Hippocampal formation (tissue), 2 donors: Measurements from ENCODE around the gene BCKDK.
A peak's percentile ranks its signal among the peaks of the same experiment; 100 is the strongest.

Experiments used
- DNase-seq, 2 donors: peaks; one replicate each; lab custom pipeline; 2025; lab: John Stamatoyannopoulos, UW

Gene BCKDK

DNA sequence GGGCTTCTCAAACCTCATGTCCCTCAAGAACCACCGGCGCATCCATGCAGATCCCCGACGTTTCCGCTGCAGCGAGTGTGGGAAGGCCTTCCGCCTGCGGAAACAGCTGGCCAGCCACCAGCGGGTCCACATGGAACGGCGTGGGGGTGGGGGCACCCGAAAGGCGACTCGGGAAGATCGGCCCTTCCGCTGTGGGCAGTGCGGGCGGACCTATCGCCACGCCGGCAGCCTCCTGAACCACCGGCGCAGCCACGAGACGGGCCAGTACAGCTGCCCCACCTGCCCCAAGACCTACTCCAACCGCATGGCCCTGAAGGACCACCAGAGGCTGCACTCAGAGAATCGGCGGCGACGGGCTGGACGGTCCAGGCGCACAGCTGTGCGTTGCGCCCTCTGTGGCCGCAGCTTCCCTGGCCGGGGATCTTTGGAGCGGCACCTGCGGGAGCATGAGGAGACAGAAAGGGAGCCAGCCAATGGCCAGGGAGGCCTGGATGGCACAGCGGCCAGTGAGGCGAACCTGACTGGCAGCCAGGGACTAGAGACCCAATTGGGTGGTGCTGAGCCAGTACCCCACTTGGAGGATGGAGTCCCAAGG is 28.1 kb upstream of the BCKDK start:
- DNase-seq, result no peak

DNA sequence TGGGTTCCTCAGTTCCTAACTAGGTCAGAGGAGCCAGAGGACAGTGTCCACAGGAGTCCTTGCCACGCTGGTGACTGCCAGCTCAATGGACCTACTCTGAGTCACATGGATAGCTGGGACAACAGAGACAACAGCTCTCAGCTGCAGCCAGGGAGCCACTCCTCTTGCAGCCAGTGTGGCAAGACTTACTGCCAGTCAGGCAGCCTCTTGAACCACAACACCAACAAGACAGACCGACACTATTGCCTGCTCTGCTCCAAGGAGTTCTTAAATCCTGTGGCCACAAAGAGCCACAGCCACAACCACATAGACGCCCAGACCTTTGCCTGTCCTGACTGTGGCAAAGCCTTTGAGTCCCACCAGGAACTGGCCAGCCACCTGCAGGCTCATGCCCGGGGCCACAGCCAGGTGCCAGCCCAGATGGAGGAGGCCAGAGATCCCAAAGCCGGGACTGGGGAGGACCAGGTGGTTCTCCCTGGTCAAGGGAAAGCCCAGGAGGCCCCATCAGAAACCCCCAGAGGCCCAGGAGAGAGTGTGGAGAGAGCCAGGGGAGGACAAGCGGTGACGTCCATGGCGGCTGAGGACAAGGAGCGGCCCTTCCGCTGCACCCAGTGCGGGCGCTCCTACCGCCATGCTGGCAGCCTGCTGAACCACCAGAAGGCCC is 27.3 kb upstream of the BCKDK start:
- DNase-seq, result no peak

DNA sequence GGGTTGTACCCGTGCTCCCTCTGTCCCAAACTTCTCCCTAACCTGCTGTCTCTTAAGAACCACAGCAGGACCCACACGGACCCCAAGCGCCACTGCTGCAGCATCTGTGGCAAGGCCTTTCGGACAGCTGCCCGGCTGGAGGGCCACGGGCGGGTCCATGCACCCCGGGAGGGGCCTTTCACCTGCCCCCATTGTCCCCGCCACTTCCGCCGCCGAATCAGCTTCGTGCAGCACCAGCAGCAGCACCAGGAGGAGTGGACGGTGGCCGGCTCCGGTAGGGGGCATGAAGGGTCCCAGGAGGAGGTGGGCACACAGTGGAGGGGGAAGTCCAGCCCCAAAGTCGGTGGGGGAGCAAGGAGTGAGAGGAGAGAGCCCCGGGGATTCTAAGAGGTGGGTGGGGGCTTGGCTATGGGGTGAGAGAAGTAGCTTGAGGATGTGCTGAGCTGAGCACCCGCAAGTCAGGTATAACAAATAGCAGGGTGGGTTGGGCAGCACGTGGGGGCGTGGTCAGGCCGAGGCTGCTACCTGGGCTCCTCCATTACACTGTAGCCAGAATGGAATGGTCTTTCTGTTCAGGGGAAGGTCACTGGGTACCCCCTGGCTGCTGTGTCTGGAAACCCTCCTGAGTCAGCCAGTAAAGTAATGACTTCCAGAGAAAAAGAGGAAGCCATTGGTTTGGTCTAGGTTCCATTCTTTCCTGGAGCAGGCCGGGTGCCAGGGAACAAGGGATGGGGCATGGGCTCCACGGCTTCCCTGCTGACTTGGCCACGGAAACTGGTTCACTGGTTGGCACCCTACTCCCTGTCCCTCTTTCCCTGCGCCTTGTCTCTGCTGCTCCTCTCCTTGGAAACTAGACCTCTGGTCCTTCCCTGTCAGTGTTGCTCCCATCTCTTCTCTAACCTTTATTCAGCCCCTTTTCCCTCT is 26.5 kb upstream of the BCKDK start:
- DNase-seq, result no peak

DNA sequence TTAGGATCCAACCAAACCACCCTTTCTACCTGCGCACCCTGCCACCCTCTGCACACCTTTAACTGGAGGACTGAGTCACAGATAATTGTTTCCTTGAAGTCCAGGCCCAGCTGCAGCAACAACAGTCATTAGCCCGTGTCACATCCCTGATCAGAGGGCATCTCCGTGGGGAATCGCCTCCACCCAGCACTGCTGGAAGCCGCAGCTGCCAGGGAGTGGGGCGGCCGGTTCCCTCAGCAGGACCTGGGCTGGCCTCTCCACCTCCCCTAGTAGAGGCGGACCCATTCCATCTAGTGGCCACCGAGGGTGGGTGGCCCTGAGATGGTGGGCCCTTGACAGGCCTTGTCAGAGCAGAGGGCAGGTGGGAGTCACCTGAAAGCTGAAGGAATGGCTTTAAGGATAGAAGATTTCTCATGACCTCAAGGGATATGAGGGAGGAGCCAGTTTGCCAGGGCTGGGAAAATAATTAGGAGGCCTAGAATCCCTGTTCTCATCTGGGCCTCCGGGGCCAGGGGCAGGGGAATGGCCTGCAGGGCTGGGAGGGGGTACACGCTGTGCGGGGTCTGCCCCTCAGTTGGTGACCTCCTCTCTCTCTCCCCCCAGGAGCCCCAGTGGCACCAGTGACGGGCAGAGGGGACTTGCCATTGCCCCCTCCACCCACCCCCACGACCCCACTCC is 25.7 kb upstream of the BCKDK start:
- no peak for DNase-seq

DNA sequence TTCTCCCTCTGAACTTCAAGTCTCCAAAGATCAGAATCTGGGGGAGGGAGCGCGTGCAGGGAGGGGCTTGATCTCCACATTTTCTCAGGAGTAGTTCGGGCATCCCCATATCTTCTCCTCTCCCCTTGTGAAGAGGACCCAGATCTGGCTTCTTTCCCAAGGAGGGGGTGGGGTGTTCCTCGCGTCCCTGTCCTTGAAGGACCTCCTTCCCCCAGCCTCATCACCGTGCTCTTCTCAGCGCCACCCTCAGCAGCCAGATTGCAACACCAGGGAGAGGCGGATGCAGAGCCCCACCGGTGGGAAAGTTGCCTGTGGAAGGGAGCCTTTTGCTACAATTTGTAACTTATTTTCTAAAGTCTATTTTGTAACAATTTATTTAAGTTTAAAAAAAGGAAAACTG is 25.1 kb upstream of the BCKDK start:
- no peak for DNase-seq

DNA sequence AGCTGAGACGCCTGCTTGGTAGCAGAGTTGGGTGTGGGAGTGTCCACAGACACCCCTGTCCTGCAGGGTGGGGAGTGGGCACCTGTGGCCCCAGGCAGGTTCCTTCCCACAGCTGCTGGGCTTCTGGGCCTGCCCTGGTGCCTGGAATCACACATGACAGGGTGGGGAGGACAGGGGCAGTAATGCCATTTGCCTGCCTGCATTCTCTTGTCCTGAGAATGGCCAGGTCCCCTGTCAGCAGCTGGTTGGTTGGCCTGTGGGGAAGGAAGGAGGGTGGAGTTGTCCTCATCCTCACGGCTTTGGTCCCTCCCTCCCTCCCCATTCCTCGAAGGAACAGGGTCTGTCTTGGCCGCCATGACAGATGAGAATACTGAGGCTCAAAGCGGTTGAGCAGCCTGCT is 24.6 kb upstream of the BCKDK start:
- DNase-seq, result no peak

DNA sequence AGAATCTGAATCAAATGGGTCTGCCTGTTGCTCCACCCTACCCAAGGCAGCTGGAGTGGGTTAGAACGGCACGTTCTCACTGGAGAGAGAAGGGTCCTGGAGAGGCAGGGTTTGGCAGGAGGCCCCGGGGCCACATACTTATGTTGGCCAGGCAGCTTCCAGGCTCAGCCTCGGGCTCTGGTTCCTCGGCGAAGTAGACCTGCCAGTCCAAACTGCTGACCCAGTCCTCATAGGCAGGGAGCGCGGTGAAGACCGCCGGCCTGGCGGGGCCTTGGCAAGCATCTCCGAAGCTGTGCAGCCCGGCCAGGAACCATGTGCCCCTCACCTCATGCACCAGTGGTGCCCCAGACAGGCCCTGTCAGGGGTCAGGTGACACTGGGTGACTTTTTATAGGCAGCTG is 24.2 kb upstream of the BCKDK start:
- no peak for DNase-seq

DNA sequence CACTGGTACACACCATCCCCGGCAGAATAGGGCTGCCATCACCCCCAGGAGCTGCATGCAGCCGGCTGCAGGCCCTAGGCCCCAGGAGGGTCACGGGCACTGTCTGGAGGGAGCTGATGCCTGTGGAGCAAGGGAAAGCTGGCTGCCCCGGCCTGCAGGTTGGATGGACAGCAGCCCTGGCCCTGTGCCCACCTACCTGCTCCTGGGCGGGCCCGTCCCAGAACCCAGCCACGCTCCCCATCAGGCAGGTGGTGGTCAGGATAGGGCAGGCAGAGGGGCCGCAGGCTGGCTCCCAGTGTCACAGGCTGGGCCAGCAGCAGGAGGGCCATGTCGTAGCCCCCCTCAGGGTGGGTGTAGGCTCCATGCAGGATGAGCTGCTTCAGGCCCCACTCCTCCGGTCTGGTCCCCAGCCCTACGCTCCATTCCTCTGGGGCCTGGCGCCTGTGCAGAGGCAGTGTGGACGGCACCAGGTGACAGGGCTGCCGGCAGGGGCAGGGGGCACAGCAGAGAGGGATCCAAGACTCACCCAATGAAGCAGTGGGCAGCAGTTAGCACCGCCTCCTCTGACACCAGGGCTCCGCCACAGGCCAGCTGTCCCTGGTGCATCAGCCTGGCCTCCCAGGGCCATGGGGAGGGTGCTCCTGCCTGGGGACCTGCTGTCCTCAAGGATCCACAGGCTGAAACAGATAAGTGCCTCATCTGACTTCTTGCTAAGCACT is 23.4 kb upstream of the BCKDK start:
- DNase-seq, result no peak

DNA sequence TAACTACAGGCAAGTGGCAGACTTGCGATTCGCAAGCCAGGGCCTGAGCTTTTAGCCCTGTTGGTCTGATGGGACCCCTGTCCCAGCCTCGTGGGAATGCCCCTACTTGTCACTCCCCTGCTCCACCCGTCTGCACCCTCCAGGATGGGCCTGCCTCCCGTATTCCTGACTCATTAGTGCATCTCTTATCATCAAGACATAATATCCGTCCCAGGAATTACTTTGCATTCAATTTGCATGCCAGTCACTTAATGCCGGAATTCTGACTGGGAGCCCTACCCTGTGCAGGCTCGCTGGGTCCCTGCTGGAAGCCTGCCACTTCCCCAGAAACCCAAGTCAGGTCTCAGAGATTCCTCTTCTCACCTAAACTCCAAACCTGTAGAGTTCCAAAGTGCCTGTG is 22.8 kb upstream of the BCKDK start:
- DNase-seq, result no peak

DNA sequence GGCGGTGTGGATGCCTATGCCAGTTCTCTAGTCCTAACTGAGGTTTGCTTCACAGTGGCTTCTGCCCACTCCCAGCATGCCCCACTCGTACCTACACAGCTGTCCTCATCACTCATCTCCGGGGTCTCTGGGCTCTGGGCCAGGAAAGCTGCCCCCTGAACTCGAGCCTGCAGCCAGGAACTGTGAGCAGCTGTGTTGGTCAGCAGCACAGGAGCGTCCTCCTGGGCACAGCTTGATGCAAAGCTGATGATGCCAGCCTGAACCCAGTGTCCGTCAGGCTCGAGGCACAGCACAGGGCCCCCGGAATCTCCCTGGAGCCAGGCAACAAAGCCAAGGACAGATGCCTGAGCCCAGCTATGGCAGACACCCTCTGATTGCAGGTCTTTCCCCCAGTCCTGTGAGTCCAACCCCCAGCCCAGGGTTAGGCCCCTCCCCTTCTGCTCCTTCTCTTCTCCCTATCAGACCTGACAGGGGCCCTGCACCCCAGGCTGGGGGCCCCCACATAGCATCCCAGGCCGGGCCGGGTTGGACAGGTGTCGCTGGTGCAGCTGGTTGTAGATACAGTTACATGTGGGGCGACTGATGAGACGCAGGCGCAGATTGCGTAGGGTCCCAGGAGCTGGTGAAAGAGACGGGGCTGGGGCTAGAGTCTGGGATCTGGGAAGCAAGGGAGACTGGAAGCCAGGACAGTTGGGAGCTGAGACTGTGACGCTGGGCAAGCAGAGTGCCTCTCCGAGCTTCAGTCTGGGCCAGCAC is 22.1 kb upstream of the BCKDK start:
- DNase-seq, result no peak

DNA sequence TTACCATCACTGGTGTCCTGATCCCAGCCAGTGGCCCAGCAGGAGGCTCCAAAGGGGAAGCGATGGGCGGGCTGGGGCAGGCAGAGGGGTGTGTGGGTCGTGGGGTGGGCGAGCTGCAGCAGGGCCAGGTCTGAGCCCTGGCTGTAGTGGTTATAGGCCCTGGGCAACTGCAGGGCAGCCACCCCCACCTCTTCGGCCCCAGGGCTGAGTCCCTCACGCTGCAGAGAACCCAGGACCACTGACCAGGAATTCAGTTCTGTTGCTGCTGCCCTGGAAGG is 21.6 kb upstream of the BCKDK start:
- no peak for DNase-seq

DNA sequence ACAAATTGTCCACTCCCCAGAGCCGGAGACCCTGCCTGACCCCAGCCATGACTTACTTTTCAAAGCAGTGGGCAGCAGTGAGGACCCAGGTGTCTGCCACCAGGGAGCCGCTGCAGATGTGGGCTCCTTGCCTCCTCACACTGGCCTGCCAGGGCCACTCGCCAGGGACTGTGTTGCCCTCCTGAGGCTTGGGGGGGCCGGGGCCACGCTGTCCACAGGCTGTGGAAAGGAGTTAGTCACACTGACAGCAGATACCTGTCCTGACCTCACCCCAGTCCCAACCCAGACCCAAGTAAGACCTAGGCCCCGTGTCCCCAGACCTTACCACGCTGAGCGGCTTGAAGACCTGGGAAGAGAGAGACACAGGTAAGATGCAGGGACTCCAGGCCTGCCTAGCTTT is 20.7 kb upstream of the BCKDK start:
- no peak for DNase-seq

DNA sequence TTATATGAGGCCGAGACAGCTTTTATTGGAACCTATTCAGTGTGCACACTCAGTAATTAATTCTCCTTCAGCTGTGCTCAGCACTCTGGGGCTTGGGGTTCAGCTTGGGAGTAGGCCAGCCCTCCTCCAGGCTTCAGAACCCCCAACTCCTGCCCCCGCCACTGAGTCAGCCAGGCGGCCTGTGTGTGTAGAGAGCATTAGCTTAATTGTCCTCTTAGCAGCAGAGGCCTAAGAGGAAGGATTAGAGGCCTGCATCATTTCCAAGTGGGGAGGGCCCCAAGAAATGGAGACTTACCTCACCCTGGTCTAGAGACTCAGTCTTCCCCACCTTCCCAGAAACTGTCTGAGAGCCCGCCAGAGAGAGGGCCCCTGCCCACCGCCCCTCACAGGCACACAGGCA is 20.2 kb upstream of the BCKDK start:
- no peak for DNase-seq

DNA sequence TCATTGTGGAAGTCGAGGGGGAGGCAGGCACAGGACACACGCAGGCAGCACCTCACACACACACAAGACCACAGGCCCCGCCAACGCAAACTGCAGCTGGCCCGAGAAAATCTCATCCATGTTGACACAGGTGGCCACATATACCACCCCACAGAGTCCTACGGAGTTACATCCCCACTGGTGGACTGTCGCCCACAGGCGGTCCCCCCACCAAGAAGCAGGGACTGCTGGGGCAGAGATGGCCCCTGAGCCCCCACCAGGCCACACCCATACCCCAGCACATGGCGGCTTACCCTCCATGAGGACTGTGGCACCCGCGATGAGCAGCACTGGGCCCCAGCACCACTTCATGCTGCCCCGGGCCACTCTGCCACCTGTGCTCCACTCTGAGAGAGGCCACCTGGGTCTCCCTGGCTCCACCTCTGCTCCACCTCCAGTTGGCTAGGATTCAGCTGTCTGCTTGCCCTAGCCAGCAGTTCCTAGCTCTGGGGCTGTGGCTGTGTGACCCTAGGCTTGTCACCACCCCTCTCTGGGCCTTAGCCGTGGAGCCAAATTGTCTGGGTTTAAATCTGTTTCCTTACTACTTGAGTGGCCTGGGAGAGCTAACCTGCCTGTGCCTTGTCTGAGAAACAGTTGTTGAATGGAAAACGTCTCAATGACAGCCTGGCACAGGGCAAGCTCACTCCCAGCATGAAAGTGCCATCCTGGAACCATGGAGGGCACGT is 19.6 kb upstream of the BCKDK start, which contains the start of gene PRSS53:
PRSS53 (minus strand) TSS at position 485 of the 725 bp plus-strand sequence; CDS start at position 351, 134 bp downstream.
- DNase-seq, result no peak

DNA sequence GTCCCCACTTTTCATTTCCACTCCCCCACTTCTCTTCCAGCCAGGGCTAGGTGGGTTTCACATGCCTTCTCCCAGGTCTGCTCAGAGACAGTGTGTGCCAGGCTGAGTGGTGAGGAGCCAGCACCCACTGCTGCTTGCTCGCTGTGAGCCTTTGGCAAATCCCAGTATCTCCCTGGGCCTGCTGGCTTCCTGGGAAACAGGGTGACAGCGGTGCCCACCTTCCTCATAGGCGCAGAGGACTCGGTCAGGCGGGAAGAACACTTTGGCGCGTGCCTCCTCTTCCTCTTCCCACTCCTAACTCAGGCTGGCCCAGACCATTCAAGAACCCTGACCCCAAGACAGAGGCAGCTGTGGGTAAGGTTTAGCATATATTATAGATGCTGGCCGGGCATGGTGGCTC is 19.0 kb upstream of the BCKDK start:
- DNase-seq, result no peak

DNA sequence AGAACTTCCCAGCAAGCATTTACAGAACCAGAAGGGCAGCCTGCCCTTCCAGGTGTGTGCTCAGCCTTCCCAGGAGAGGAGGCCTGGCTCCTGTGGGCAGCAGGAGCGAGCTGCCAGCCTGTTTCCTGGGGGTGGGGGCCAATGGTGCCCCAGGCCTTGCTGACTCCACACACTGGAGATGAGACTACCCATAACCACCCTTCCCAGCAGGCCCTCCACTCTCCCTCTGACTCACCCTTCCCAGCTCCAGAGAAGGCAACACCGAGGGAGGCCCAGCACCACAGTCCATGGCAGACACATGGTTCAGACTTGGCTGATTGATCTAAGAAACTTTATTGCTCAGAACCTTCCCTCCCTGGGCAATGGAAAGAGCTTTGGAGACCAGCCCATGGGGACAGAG is 17.6 kb upstream of the BCKDK start:
- DNase-seq, result no peak

DNA sequence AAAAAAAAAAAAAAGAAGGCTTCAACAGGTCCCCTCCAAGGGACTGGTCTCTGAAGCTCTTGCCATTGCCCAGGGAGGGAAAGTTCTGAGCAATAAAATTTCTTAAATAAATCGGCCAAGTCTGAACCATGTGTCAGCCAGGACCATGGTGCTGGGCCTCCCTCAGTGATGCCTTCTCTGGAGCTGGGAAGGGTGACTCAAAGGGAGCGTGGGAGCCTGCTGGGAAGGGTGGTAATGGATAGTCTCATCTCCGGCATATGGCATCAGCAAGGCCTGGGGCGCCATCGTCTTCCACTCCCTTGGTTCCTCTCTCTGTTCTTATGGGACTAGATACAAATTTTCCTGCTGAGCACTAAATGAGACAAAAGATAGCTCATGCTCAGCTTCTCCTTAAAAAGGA is 15.9 kb upstream of the BCKDK start:
- DNase-seq, result no peak

DNA sequence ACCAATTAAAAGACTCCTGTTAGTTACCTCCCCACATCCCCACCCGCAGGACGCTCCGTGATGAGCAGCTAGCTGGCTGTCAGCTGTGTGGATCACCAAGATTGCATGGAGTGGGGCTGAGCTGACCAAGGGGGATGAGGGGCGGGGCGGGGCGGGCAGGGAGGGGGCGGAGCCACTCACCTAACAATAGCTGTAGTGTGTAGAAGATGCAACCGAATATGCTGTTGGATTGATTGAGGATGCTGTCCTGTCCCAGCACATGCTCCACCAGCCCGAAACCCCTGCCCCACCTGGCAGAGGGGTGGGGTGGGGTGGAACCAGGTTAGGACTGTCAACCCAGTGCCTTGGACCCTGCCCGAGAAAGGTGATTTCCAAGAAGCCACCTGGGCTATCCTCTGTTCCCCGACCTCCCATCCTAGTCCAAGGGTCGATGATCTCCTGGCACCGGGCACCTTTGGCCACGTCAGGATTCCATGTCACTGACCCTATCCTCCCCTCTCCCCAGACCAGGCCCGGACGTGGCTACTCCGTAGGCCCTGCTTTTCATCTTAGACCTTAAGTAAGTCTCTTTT is 15.0 kb upstream of the BCKDK start:
- DNase-seq, result peak in 1 of 2 donors; percentile 59

DNA sequence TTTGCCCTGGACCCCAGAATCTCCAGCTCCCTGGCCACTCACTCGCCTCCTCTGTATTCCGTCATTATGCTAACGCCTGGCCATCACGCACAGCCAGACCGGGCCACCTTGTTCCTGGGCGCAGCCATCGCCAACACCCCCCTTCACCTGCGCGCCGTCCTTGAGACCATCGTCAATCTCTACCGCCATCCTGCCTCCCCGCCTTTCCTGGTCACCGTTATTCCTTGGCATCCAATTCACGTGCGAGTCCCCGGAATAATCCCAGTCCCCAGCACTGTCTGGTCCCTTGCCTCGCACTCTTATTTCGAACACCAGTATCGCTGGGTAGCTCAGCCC is 14.1 kb upstream of the BCKDK start:
- DNase-seq, result no peak

DNA sequence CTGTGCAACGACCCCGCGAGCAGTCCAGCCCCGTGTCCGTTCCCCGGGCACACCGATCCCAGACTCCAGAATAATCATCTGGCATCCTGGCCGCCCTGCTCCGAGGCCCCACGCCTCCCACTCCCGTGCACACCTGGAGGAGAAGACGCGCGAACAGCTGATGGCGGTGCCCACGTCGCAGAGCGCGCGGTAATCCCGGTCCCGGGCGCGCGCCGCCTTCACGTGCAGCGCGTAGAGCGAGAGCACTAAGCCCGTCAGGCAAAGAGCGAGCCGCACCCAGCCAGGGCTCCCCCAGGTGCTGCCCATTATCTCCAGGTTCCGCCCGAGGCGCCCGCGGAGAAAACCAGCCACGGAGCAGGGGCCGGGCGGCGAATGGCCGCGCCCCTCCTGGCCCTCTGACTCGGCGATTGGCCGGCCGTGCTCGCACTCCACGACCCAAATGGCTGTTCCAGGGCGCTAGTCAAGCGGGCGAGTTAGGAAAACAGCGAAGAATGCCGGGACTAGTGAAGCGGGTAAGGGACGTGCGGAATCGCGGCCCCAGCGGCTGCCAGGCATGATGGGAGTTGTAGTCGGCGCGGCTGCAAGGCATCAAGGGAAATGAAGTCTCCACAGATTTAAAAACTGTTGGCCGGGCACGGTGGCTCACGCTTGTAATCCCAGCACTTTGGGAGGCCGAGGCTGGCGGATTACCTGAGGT is 13.6 kb upstream of the BCKDK start, which contains the start of gene VKORC1:
VKORC1 (minus strand) TSS at position 374 of the 697 bp plus-strand sequence; CDS start at position 306, 68 bp downstream.
- DNase-seq, result peak; percentile 86 to 97
